Measurements from ENCODE around the gene FUCA1.
"Not testable (repeated sequence)": the region's sequence is repeated elsewhere in the genome, so short reads cannot be mapped to it uniquely, and the experiment has no call there.

Gene FUCA1

GRCh38 chr1:23895993-23896392 is 27.9 kb upstream of the FUCA1 start:
- DNase-seq (ENCODE audit: low read depth in 2 of 2) = no peak

- no peak for DNase-seq (ENCODE audit: low read depth in 2 of 2)
Measured at GRCh38 chr1:23895082-23895481, 27.0 kb upstream of the FUCA1 start.

GRCh38 chr1:23889074-23889473 is 21.0 kb upstream of the FUCA1 start:
- DNase-seq (ENCODE audit: low read depth in 2 of 2) = no peak

GRCh38 chr1:23885222-23885621 is 17.1 kb upstream of the FUCA1 start:
- DNase-seq (ENCODE audit: low read depth in 2 of 2) = no peak

- DNase-seq (ENCODE audit: low read depth in 2 of 2) = no peak
Measured at GRCh38 chr1:23882746-23883145, 14.7 kb upstream of the FUCA1 start.

GRCh38 chr1:23879809-23880208 is 11.7 kb upstream of the FUCA1 start:
- DNase-seq (ENCODE audit: low read depth in 2 of 2) = no peak

- DNase-seq (ENCODE audit: low read depth in 2 of 2) = no peak
Measured at GRCh38 chr1:23878668-23879067, 10.6 kb upstream of the FUCA1 start.

GRCh38 chr1:23875382-23875781 is 7.3 kb upstream of the FUCA1 start:
- no peak for DNase-seq (ENCODE audit: low read depth in 2 of 2)

GRCh38 chr1:23872421-23872820 is 4.3 kb upstream of the FUCA1 start:
- DNase-seq (ENCODE audit: low read depth in 2 of 2) = no peak

- DNase-seq (ENCODE audit: low read depth in 2 of 2) = no peak
Measured at GRCh38 chr1:23869051-23869450, 961 bp upstream of the FUCA1 start.

- DNase-seq (ENCODE audit: low read depth in 2 of 2) = no peak
Measured at GRCh38 chr1:23868557-23869016, 497 bp upstream of the FUCA1 start.

- no peak for DNase-seq (ENCODE audit: low read depth in 2 of 2)
Measured at GRCh38 chr1:23867542-23867894, 572 bp downstream of the FUCA1 start.

GRCh38 chr1:23865543-23865930 is 2.6 kb downstream of the FUCA1 start:
- no peak for DNase-seq (ENCODE audit: low read depth in 2 of 2)

- DNase-seq (ENCODE audit: low read depth in 2 of 2) = no peak
Measured at GRCh38 chr1:23864801-23865542, 3.1 kb downstream of the FUCA1 start.

- no peak for DNase-seq (ENCODE audit: low read depth in 2 of 2)
Measured at GRCh38 chr1:23862640-23863039, 5.5 kb downstream of the FUCA1 start.

- no peak for DNase-seq (ENCODE audit: low read depth in 2 of 2)
Measured at GRCh38 chr1:23854568-23854967, 13.5 kb downstream of the FUCA1 start.

GRCh38 chr1:23853124-23853523 is 15.0 kb downstream of the FUCA1 start:
- DNase-seq (ENCODE audit: low read depth in 2 of 2) = not testable (repeated sequence)

- DNase-seq (ENCODE audit: low read depth in 2 of 2) = not testable (repeated sequence)
Measured at GRCh38 chr1:23851406-23851805, 16.7 kb downstream of the FUCA1 start.

- no peak for DNase-seq (ENCODE audit: low read depth in 2 of 2)
Measured at GRCh38 chr1:23848673-23849616, 19.1 kb downstream of the FUCA1 start.

- not testable (repeated sequence) for DNase-seq (ENCODE audit: low read depth in 2 of 2)
Measured at GRCh38 chr1:23847482-23848095, 20.5 kb downstream of the FUCA1 start.

- DNase-seq (ENCODE audit: low read depth in 2 of 2) = no peak
Measured at GRCh38 chr1:23845163-23845562, 22.9 kb downstream of the FUCA1 start.

- no peak for DNase-seq (ENCODE audit: low read depth in 2 of 2)
Measured at GRCh38 chr1:23843644-23844043, 24.4 kb downstream of the FUCA1 start.
